ENCODE measurements around the gene PRR33. TPM values are rescaled to one million over a fixed set of nuclear protein-coding genes. Genes with fewer than 3 reads are reported as not detected.

PRR33 gene
- total RNA-seq, 2 experiments from 2014 or later, result not detected

DNA sequence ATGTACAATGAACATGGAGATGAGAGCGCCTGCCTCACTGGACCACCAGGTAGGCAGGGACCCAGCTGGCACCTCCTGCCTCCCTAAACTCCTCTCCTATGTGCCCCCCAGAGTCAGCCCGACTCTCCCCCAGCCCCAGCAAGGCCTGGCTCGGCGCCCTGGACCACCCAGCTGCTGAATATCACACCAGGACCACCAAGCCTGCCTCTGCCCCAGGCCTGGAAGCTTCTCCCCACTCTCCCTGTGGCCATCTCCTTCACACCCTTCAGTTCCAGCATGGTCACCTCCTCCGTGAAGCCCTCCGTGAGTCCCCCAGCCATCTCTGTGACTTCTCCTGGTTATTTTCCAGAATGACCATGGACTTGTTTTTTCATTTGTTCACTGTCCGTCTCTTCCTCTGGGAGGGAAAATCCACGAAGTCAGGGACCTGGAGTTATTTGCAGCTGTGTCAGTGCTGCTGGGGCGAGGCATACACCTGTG lies 45.2 kb downstream of the PRR33 start:
- no peak for DNase-seq
- no peak overlapping the region for H3K4me3 ChIP-seq (ENCODE audit: low read length)
- no peaks in the 10 kb centered on the region for H3K27me3 ChIP-seq (ENCODE audit: control insufficient read depth in 1 of 2, insufficient read depth in 2 of 2, low read length in 2 of 2)
- intact Hi-C loops (cut with DNase I, micrococcal nuclease), result no loop called here
- no peak for ATAC-seq (ENCODE audit: poor library complexity)
- CTCF ChIA-PET, result interaction anchor here (3.6 kb wide), 1 partner anchor 36 kb away, joined by 13 read pairs; no protein-coding TSS in a partner anchor
- H3K4me1 Mint-ChIP-seq (ENCODE audit: low read depth), result peaks cover 68% of the 10 kb centered on the region
- H3K27ac ChIP-seq (ENCODE audit: low read depth in 1 of 2, low read length in 2 of 2), result no peak overlapping the region
- peaks cover 86% of the 10 kb centered on the region for H3K4me1 ChIP-seq (ENCODE audit: insufficient read depth, low read length)
- no peaks in the 10 kb centered on the region for H3K9me3 ChIP-seq (ENCODE audit: control insufficient read depth in 1 of 2, insufficient read depth in 1 of 2, low read length in 2 of 2)
- POLR2A ChIA-PET, result no interaction called here
- no peaks in the 10 kb centered on the region for H3K9me3 Mint-ChIP-seq
- TF ChIP-seq, protein P1, sequence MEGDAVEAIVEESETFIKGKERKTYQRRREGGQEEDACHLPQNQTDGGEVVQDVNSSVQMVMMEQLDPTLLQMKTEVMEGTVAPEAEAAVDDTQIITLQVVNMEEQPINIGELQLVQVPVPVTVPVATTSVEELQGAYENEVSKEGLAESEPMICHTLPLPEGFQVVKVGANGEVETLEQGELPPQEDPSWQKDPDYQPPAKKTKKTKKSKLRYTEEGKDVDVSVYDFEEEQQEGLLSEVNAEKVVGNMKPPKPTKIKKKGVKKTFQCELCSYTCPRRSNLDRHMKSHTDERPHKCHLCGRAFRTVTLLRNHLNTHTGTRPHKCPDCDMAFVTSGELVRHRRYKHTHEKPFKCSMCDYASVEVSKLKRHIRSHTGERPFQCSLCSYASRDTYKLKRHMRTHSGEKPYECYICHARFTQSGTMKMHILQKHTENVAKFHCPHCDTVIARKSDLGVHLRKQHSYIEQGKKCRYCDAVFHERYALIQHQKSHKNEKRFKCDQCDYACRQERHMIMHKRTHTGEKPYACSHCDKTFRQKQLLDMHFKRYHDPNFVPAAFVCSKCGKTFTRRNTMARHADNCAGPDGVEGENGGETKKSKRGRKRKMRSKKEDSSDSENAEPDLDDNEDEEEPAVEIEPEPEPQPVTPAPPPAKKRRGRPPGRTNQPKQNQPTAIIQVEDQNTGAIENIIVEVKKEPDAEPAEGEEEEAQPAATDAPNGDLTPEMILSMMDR (IDR thresholded peaks at IDR 0.05), result no peak
- no peaks in the 10 kb centered on the region for H3K36me3 ChIP-seq (ENCODE audit: insufficient read depth, low read length)
- H3K4me3 Mint-ChIP-seq, result no peak overlapping the region
- peak overlapping the region; percentile 69 for H3K27ac Mint-ChIP-seq
- H3K36me3 Mint-ChIP-seq (ENCODE audit: low read depth), result no peaks in the 10 kb centered on the region
- H3K27me3 Mint-ChIP-seq, result no peaks in the 10 kb centered on the region

DNA sequence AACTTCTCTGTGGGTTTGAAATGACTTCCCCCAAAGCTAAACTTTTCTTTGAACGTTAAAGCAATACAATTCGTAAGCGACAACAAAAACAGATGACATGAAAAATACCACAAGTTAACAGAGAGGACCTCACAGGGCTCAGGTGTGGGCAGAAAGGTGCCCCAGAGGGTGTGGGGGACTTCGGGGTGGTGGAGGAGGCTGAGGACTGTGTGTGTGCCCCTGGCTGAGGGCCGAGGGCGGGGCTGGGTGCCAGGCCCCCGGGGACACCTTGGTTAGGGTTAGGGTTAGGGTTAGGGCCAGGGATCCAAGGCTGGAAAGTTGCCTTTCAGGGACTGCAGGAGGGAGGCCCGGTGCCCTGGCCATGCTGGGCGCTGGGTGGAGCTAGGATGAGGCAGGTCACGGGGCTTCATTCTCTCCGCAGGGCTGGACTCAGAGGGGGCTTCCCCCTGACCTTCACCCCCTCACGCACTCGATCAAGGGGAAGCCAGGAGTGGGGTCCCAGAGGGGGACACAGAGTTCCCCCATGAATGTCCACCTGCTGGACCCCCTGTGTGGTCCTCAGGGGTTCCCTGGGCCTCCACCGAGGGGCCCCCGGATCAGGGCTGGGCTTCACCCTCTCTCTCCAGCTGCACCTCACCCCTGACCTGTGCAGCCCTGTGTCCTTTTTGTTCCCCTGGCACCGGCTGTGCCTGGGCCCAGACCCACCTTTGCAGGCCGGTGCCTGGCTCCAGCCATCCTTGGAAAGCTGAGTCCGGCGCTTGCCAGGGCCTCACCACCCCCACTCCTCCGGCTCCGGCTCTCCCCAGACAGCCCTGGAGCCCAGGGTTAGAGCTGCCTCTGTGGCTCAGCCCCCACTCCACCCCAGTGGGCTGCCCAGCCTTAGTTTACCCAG lies 45.9 kb downstream of the PRR33 start:
- no peaks in the 10 kb centered on the region for H3K9me3 ChIP-seq (ENCODE audit: control insufficient read depth in 1 of 2, insufficient read depth in 1 of 2, low read length in 2 of 2)
- TF ChIP-seq, protein P1 (IDR thresholded peaks at IDR 0.05), result no peak
- no peaks in the 10 kb centered on the region for H3K27me3 ChIP-seq (ENCODE audit: control insufficient read depth in 1 of 2, insufficient read depth in 2 of 2, low read length in 2 of 2)
- POLR2A ChIA-PET, result no interaction called here
- intact Hi-C loops (cut with DNase I, micrococcal nuclease), result no loop called here
- Mint-ChIP-seq H3K4me1 (ENCODE audit: low read depth) (peaks cover 61% of the 10 kb centered on the region), H3K27me3 (no peaks in the 10 kb centered on the region), H3K9me3 (no peaks in the 10 kb centered on the region), H3K27ac (peak overlapping the region; percentile 90), H3K36me3 (ENCODE audit: low read depth) (no peaks in the 10 kb centered on the region), H3K4me3 (peak overlapping the region; percentile 74)
- H3K4me3 ChIP-seq (ENCODE audit: low read length), result no peak overlapping the region
- no peaks in the 10 kb centered on the region for H3K36me3 ChIP-seq (ENCODE audit: insufficient read depth, low read length)
- CTCF ChIA-PET, result interaction anchor here (3.6 kb wide), 1 partner anchor 37 kb away, joined by 13 read pairs; no protein-coding TSS in a partner anchor
- ATAC-seq (ENCODE audit: poor library complexity) (peak; percentile 48), DNase-seq (peak in 5 of 14 experiments; percentile 26 to 69 (median 44))
- no peak overlapping the region for H3K27ac ChIP-seq (ENCODE audit: low read depth in 1 of 2, low read length in 2 of 2)
- peaks cover 79% of the 10 kb centered on the region for H3K4me1 ChIP-seq (ENCODE audit: insufficient read depth, low read length)

DNA sequence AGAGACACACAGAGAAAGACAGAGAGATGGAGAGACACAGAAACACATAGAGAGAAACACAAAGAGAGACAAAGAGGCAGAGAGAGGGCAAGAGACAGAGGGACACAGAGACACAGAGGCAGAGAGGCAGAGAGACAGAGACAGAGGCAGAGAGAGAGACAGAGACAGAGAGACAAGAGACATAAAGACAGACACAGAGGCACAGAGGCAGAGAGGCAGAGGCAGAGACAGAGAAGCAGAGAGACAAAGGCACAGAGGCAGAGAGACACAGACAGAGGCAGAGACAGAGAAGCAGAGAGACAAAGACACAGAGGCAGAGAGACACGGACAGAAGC lies 46.6 kb downstream of the PRR33 start:
- H3K9me3 ChIP-seq (ENCODE audit: control insufficient read depth in 1 of 2, insufficient read depth in 1 of 2, low read length in 2 of 2), result no peaks in the 10 kb centered on the region
- peaks cover 54% of the 10 kb centered on the region for H3K4me1 Mint-ChIP-seq (ENCODE audit: low read depth)
- H3K4me3 ChIP-seq (ENCODE audit: low read length), result no peak overlapping the region
- H3K4me1 ChIP-seq (ENCODE audit: insufficient read depth, low read length), result peaks cover 78% of the 10 kb centered on the region
- no peaks in the 10 kb centered on the region for H3K36me3 ChIP-seq (ENCODE audit: insufficient read depth, low read length)
- ChIA-PET POLR2A (no interaction called here), CTCF (interaction anchor here (3.6 kb wide), 1 partner anchor 37 kb away, joined by 13 read pairs; no protein-coding TSS in a partner anchor)
- TF ChIP-seq, protein P1 (IDR thresholded peaks at IDR 0.05), result no peak
- DNase-seq (no peak), ATAC-seq (ENCODE audit: poor library complexity) (peak; percentile 3)
- peak overlapping the region; percentile 90 for H3K27ac Mint-ChIP-seq
- intact Hi-C loops (cut with DNase I, micrococcal nuclease), result no loop called here
- H3K27ac ChIP-seq (ENCODE audit: low read depth in 1 of 2, low read length in 2 of 2), result peak overlapping the region; percentile 23 to 35
- no peaks in the 10 kb centered on the region for H3K27me3 Mint-ChIP-seq
- H3K9me3 Mint-ChIP-seq, result no peaks in the 10 kb centered on the region
- H3K36me3 Mint-ChIP-seq (ENCODE audit: low read depth), result no peaks in the 10 kb centered on the region
- peak overlapping the region; percentile 74 for H3K4me3 Mint-ChIP-seq
- no peaks in the 10 kb centered on the region for H3K27me3 ChIP-seq (ENCODE audit: control insufficient read depth in 1 of 2, insufficient read depth in 2 of 2, low read length in 2 of 2)

Data from CD4-positive, alpha-beta T cell (primary cell).